NCI-H748 (cell line): ENCODE measurements around the gene MEPCE.
"Not testable (repeated sequence)": the region's sequence is repeated elsewhere in the genome, so short reads cannot be mapped to it uniquely, and the experiment has no call there.

Experiments used
- DNase-seq: peaks from one replicate; lab custom pipeline; 2025; ENCODE audit not compliant: unreplicated experiment; lab: John Stamatoyannopoulos, UW

Gene MEPCE

GRCh38 chr7:100433276-100433591 is 3.6 kb downstream of the MEPCE start:
- DNase-seq = no peak

DNA sequence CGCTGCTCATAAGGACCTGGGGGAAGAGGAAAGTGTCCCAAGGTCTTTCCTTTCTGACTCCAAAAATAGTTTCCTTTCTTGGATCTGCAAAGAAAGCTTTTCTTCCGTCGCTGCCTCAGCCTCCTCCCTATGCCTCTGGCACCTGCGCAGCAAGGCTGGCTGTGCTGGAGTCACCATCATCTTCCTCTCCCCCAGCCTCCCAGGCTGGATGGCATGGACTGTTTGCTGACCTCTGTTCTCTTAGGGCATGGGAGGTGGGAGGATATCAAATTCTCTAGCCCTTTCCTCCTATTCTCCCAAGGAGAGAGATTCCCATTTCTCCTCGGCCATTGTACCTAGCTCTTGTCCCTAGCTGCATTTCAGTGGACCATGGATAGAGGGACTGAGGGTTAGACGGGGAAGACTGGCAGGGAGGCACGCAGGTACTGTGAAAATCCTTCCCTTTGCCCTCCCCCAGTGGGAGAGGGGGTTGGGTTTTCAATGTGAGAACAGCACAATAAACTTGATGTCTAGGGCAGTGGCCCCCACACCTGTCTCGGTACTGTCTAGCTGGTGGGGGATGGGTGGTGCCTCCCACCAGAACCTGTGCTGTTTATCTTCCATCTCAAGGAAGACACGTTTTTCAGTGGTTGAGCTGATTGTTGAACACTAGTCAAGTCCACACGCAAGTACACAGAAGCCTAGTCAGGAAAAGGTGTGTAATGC is 4.1 kb downstream of the MEPCE start:
- no peak for DNase-seq

- DNase-seq = no peak
Observed at GRCh38 chr7:100434297-100435144, 4.9 kb downstream of the MEPCE start.

- DNase-seq = peak; percentile 65
Observed at GRCh38 chr7:100435401-100436304, 6.0 kb downstream of the MEPCE start.

DNA sequence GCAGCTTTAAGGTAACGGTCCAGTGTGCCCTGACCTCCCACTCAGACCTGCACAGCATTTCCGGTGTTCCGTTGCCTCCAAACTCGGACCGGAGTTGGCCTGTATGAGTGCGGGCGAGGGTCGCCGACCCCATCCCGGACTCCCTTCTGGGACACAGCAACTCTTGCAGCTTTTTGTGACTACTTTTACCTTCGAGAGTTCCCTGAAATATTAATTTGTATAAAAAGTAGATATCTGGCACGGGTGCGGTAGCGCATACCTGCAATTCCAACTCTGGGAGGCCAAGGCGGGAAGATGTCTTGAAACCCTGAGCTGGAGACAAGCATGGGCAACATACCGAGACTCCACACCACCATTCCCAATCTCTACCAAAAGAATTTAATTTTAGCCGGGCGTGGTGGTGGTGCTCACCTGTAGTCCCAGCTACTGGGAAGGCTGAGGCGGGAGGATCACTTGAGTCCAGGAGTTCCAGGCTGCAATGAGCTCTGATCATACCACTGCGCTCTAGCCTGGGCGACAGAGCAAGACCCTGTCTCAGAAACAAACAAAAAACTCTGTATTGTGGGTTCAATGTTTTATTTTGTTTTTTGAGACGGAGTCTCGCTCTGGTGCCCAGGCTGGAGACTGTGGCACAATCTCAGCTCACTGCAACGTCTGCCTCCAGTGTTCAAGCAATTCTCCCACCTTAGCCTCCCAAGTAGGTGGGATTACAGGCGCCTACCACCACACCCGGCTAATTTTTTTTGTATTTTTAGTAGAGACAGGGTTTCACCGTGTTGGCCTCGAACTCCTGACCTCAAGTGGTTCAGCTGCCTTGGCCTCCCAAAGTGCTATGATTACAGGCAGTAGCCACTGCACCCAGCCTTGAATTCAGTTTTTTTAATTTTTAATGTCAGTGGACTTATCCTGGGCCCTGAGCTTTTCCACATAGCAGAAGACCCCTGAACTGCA is 7.8 kb downstream of the MEPCE start:
- DNase-seq = no peak

- DNase-seq = no peak
Observed at GRCh38 chr7:100438172-100438571, 8.5 kb downstream of the MEPCE start.

GRCh38 chr7:100438731-100439130 is 9.1 kb downstream of the MEPCE start:
- not testable (repeated sequence) for DNase-seq

- not testable (repeated sequence) for DNase-seq
Observed at GRCh38 chr7:100439244-100439643, 9.6 kb downstream of the MEPCE start.

DNA sequence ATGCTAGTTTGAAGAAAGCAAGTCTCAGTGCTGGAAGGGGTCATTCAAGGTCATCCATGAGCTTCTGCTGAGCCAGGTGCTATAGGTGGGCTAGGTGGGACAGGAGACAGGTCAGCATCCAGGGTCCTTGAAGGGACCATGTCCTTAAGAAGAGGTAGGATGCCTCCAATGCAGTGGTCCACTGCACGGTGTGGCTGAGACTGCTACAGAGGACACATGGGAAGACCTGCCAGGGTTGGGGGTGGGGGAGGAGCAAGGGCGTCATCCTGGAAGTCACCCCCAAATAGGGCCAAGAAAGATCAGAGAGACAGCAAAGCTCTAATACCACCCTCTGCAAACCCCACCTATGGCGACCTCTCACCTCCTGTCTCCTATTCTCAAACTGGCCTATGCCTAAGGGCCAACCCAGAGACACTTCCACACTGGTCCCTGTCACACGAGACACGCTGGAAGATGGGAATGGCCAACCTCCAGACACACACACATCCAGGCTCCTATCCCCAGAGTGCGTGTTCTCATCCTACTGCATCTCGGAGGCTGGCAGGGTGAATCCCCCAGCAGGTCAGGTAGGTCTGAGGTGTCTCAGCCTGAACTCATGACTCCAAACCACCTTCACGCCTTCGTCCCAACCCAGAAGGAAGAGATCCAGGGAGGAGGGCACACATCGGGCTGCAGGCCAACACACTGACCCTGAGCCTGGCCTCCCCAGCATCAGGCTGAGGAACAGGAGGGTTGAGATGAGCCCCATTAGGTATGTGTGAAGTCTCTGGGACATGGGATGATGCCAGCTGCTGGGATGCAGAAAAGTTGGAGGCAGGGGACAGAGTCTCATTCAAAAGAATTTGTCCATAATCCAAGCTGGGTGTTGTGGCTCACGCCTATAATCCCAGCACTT is 12.3 kb downstream of the MEPCE start:
- DNase-seq = no peak

DNA sequence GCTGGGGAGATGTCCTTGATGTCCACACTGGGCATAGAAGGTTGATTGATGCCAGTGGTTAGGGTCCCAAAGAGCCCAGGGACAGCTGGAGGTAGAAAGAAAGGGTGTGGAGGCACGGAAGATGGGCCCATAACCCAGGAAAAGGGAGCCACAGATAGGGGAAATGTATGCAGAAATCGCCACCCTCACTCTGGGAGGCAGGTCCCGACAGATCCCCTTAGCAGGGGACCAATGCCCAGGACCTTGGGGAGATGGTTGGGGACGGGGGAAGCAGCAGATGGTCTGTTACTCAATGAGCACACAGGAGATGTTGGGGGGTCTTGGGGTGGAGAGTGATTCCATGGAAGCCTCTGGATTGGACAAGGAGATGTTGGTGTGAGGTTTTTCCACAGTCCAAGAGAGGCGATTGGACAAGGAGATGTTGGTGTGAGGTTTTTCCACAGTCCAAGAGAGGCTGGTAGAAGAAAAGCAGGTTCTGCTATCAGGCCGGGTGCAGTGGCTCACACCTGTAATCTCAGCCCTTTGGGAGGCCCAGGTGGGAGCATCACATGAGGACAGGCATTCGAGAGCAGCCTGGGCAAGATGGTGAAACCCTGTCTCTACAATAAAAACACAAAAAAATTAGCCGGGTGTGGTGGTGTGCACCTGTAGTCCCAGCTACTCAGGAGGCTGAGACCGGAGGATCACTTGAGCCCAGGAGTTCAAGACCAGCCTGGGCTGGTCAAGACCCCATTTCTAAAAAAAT is 13.6 kb downstream of the MEPCE start:
- DNase-seq = no peak

GRCh38 chr7:100444311-100445278 is 15.0 kb downstream of the MEPCE start:
- no peak for DNase-seq

DNA sequence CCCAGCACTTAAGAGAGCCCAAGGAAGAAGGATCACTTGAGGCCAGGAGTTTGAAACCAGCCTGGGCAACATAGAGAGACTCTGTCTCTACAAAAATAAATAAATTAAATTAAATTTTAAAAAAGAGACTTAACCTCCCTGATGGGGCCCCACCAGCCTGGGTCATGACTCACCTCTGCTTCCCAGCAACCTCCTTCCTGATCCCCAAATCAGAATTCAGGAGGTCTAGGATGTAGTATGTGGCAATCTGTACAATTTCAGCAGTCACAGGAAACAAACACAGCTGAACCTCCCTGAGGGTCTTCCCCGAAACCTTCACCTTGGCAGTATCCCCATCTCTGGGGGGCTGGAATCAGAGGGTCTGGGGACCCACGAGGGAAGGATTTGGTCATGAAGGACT is 16.4 kb downstream of the MEPCE start:
- no peak for DNase-seq

GRCh38 chr7:100447363-100447762 is 17.7 kb downstream of the MEPCE start:
- not testable (repeated sequence) for DNase-seq

- DNase-seq = no peak
Observed at GRCh38 chr7:100449190-100449795, 19.7 kb downstream of the MEPCE start.

- DNase-seq = no peak
Observed at GRCh38 chr7:100452513-100452912, 22.9 kb downstream of the MEPCE start.

- not testable (repeated sequence) for DNase-seq
Observed at GRCh38 chr7:100453854-100454253, 24.2 kb downstream of the MEPCE start.

GRCh38 chr7:100455206-100455605 is 25.6 kb downstream of the MEPCE start:
- no peak for DNase-seq
